Muscle of arm (tissue), 12 donors: ENCODE data around the gene CNOT10. TPM values are rescaled to one million over a fixed set of nuclear protein-coding genes. Genes with fewer than 3 reads are reported as not detected.
A peak's percentile ranks its signal among the peaks of the same experiment; 100 is the strongest.
"Not testable (repeated sequence)": the region's sequence is repeated elsewhere in the genome, so short reads cannot be mapped to it uniquely, and the experiment has no call there.

ENCODE experiments used
- DNase-seq: peaks from one replicate; pipeline ENCODE4 v3.0.0-alpha.2; 2013
- polyA plus RNA-seq, 12 donors: library from polyadenylated mRNA; unstranded; fragments of 120-200 nt; gene quantifications; one replicate each; pipeline ENCODE4 v1.2.1, GENCODE V29; 2013; ENCODE audit not compliant: insufficient read length in 12 of 12

Gene CNOT10
- polyA plus RNA-seq, 12 donors: 21.5 to 40.5 (median 28.7) TPM; not detected in 1

GRCh38 chr3:32684029-32684799, 774 bp upstream of the CNOT10 start:
- DNase-seq: no peak

- no peak for DNase-seq
Observed at GRCh38 chr3:32685543-32686185, 676 bp downstream of the CNOT10 start.

- DNase-seq: no peak
Observed at GRCh38 chr3:32686713-32687112, 1.7 kb downstream of the CNOT10 start.

DNA sequence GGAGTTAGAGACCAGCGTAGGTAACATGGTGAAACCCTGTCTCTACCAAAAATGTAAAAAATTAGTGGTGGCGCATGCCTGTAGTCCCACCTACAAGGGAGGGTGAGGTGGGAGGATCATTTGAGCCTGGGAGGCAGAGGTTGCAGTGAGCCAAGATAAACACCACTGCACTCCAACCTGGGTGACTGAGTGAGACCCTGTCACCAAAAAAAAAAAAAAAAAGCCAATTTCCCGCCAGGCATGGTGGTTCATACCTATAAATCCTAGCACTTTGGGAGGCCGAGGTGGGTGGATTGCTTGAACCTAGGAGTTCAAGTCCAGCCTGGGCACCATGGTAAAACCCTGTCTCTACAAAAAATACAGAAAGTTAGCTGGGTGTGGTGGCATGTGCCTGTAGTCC, 6.9 kb downstream of the CNOT10 start:
- no peak for DNase-seq

- no peak for DNase-seq
Observed at GRCh38 chr3:32696523-32696922, 11.5 kb downstream of the CNOT10 start.

DNA sequence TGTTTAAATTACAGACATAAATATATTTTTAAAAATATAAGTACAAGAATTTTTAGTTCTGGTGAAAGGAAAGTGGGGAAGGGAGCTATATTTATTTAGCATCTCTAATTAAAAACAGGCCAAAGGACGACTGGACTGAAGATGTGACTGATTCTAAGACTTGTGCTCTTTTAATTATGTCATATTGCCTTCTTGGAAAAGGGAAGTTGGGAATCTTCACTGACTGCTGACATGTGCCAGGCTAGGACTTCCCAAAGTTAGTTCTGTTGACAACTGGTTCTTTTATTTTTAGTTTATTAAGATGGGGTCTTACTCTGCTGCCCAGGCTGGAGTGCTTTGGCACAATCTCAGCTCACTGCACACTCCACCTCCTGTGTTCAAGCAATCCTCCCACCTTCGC, 13.5 kb downstream of the CNOT10 start:
- DNase-seq: no peak

- no peak for DNase-seq
Observed at GRCh38 chr3:32699429-32699828, 14.4 kb downstream of the CNOT10 start.

GRCh38 chr3:32700244-32700643, 15.3 kb downstream of the CNOT10 start:
- no peak for DNase-seq

- no peak for DNase-seq
Observed at GRCh38 chr3:32703491-32703972, 18.5 kb downstream of the CNOT10 start.

DNA sequence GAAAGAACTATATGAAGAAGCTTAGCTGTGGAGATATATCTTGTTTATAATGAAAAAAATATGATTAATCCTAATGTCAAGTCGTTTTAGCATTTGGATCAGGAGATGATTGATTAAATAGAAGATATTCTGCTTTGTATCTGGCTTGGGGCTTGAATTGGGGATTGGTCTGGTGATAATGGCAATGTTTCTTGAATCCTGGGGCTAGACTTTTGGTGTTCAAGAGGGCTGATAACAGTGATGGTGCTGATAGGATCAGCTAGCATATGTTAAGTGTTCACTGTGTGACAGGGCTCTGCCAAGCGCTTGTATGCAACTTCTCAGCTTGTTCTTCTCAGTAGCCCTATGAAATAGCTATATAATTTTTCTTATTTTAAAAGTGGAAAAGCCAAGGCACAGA, 20.2 kb downstream of the CNOT10 start:
- no peak for DNase-seq

DNA sequence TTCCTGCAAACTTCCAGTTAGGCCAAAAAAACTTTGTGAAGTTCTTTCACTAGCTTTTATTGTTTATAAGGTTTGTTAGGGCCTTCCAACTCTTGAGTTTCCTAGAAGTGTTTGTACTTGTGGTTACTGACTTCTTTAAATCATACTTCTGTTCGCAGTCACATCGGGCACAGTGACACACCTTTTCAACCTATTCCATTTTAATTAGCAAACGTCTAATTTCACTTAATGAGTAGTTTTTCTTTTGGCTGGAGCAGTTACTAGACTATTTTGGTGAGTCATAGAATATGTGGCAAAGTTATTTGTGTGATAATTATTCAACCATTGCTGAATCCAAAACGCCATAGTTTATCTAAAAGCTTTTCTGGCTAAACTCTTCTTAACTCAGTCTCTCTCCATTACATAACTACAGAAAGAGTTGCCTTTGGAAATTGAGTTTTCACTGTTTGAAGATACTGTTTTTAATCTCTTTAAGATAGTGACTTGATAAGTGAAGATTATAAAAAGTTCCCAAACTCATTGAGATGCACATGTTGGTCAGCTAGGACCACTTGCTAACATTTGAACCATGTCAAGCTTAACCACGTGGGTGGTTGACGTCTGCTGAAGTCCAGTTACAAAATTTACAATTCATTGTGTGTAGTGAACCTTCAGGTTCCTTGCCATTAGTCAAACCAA, 21.5 kb downstream of the CNOT10 start:
- DNase-seq: no peak

DNA sequence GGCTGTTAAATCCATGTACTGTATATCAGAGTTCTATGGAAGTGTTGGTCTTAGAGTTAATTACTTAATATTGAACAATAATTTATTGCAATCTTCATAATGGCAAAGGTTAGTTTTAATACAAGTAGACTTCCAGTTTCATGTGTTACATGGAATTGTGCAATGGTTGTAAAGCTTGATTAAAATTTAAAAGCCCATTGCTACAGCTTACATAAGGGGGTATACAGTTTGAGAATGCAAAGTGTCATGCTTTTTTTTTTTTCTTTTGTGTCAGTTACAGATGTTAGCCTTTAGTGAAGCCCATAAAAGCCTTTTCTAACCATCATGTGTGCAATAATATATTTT, 22.0 kb downstream of the CNOT10 start:
- DNase-seq: no peak

- DNase-seq: no peak
Observed at GRCh38 chr3:32708672-32709283, 23.8 kb downstream of the CNOT10 start.

- no peak for DNase-seq
Observed at GRCh38 chr3:32709346-32709745, 24.4 kb downstream of the CNOT10 start.

- no peak for DNase-seq
Observed at GRCh38 chr3:32712506-32713055, 27.6 kb downstream of the CNOT10 start.

GRCh38 chr3:32713181-32713580, 28.2 kb downstream of the CNOT10 start:
- DNase-seq: no peak

- DNase-seq: no peak
Observed at GRCh38 chr3:32719335-32719734, 34.3 kb downstream of the CNOT10 start.

- DNase-seq: no peak
Observed at GRCh38 chr3:32719931-32720330, 34.9 kb downstream of the CNOT10 start.

- DNase-seq: no peak
Observed at GRCh38 chr3:32725721-32726120, 40.7 kb downstream of the CNOT10 start.

DNA sequence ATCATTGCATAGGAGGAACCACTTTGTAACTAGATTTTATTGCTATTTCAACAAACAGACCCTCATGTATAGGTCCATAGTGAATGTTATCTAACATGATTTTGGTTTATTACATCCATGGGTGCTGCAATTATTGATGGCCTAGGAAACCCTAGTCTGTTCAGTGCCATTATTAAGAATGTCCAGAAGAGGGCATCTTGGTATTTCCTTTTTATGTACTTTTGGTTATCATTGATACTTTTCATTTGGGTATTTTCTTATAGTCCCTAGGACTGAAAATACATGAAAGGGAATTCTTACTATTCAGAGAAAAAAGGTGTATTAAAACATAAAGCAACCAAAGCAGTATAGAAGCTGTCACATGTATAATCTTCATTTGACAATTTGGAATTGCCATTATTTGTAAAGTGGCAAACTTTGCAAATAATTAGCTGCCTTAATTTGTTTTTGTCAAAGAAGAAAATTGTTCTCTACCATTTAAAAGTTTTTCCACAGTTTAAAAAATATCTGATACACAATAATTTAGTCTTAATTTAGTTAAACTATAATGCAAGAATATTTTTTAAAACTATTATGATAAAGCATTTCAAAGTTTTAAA, 48.7 kb downstream of the CNOT10 start:
- DNase-seq: peak; percentile 13

DNA sequence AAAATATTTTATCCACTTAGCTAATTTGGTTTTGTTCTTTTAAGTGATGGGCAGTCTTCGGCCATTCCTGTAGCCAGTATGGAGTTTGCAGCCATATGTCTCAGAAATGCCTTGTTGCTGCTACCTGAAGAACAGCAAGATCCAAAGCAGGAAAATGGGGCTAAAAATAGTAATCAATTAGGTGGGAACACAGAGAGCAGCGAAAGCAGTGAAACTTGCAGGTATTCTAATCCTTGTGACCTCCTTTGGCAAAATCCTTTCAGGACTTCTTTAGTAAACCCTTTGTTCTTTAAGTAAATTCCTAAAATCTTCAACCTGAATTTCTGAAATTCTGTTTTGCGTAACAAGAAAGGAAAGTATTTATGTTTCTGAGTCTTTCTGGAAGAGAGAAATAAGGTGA, 49.8 kb downstream of the CNOT10 start:
- no peak for DNase-seq

GRCh38 chr3:32743470-32743869, 58.5 kb downstream of the CNOT10 start:
- DNase-seq: not testable (repeated sequence)
